ENCODE data around the gene MINDY4B.

MINDY4B gene

GRCh38 chr3:150913133-150913922, 8.1 kb upstream of the MINDY4B start:
- no peaks in the 10 kb centered on the region for H3K9me3 Mint-ChIP-seq
- peaks cover 10% of the 10 kb centered on the region for H3K27me3 Mint-ChIP-seq
- H3K4me1 Mint-ChIP-seq (ENCODE audit: low read depth) = no peaks in the 10 kb centered on the region
- H3K36me3 Mint-ChIP-seq (ENCODE audit: low read depth) = no peaks in the 10 kb centered on the region
- no peak overlapping the region for H3K4me3 Mint-ChIP-seq
- no peak overlapping the region for H3K27ac Mint-ChIP-seq

DNA sequence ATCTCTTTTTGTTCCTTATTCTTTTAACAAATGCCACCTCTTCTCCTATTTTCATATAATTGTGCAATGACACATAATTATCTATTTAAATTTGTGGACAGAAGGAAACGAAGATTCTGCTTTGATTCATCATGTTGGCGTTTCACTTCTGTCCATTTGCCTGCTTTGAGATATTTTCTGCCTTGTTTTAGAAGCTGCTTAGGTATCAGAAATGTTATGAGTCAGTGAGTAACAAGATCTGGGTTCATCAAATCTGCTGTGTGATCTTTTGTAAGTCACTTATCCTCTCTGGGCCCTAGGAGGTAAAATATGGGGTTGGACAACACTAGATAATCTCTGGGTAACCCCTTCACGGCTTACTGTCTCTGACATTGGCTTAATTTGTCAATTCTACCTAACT, 7.3 kb upstream of the MINDY4B start:
- Mint-ChIP-seq H3K27me3 (peaks cover 17% of the 10 kb centered on the region), H3K4me1 (ENCODE audit: low read depth) (no peaks in the 10 kb centered on the region), H3K27ac (no peak overlapping the region), H3K4me3 (no peak overlapping the region), H3K36me3 (ENCODE audit: low read depth) (no peaks in the 10 kb centered on the region), H3K9me3 (no peaks in the 10 kb centered on the region)

GRCh38 chr3:150911771-150912170, 6.5 kb upstream of the MINDY4B start:
- Mint-ChIP-seq H3K36me3 (ENCODE audit: low read depth) (no peaks in the 10 kb centered on the region), H3K27me3 (peaks cover 22% of the 10 kb centered on the region), H3K27ac (no peak overlapping the region), H3K4me3 (no peak overlapping the region), H3K9me3 (no peaks in the 10 kb centered on the region), H3K4me1 (ENCODE audit: low read depth) (no peaks in the 10 kb centered on the region)

DNA sequence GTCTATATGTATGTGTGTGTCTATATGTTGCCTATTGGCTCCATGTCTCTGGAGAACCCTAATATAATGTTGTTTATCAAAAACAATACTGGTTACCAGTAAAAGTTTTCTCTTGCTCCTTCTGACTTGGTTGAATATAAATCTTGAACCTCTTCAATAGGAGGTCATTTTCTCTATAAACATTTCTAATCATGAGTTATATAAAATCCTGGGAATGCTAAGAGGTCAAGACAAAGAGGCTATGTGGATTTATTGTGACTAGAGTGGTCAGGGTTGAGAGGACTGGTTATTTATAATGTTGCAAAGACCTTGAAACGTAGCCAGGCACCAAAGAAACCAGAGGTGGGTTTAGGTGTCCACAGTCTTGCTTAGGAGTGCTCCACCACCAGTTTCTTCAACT, 1.2 kb upstream of the MINDY4B start:
- H3K4me1 Mint-ChIP-seq (ENCODE audit: low read depth) = no peaks in the 10 kb centered on the region
- no peak overlapping the region for H3K27ac Mint-ChIP-seq
- no peaks in the 10 kb centered on the region for H3K9me3 Mint-ChIP-seq
- no peak overlapping the region for H3K4me3 Mint-ChIP-seq
- no peaks in the 10 kb centered on the region for H3K36me3 Mint-ChIP-seq (ENCODE audit: low read depth)
- peaks cover 34% of the 10 kb centered on the region for H3K27me3 Mint-ChIP-seq

DNA sequence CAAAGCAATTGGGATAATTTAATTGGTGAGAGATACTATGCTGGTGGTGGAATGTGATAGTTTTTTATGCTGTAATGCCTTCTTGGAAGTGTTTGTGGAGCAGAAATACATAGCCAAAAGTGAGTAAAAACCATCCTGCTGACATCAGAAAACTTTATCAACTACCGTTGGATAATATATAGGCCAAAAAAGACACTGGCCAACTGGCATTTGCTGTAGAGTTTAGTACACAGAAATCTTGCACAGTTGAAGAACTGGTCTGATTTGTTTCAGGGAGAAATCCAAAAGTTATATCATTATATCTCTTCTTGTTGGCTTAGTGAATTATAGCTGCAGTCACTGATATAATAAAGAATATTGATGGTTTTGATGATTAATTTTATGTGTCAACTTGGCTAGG, 507 bp upstream of the MINDY4B start:
- Mint-ChIP-seq H3K4me1 (ENCODE audit: low read depth) (no peaks in the 10 kb centered on the region), H3K27ac (no peak overlapping the region), H3K9me3 (no peaks in the 10 kb centered on the region), H3K36me3 (ENCODE audit: low read depth) (no peaks in the 10 kb centered on the region), H3K27me3 (peaks cover 34% of the 10 kb centered on the region), H3K4me3 (no peak overlapping the region)

DNA sequence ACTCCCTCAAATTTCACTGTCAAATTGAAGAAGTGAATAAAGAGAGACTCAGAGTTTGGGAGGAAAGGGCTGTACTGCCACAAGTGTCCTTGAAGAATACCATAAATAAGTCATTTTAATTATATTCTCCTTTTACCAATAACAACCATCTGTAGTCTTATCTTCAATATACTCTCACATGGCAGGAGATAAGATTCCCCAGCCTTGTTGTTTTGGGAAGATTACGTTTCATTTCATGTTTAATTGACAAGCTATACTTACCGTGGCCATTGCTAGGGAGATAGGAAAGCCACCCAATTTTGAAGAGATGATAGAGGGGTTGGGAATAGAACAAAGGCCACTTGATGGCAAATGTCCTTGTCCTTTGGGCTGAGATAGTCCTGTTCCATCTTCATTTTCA, 2.3 kb downstream of the MINDY4B start:
- H3K4me1 Mint-ChIP-seq (ENCODE audit: low read depth) = no peaks in the 10 kb centered on the region
- H3K36me3 Mint-ChIP-seq (ENCODE audit: low read depth) = no peaks in the 10 kb centered on the region
- H3K4me3 Mint-ChIP-seq = no peak overlapping the region
- H3K9me3 Mint-ChIP-seq = no peaks in the 10 kb centered on the region
- peaks cover 28% of the 10 kb centered on the region for H3K27me3 Mint-ChIP-seq
- no peak overlapping the region for H3K27ac Mint-ChIP-seq

DNA sequence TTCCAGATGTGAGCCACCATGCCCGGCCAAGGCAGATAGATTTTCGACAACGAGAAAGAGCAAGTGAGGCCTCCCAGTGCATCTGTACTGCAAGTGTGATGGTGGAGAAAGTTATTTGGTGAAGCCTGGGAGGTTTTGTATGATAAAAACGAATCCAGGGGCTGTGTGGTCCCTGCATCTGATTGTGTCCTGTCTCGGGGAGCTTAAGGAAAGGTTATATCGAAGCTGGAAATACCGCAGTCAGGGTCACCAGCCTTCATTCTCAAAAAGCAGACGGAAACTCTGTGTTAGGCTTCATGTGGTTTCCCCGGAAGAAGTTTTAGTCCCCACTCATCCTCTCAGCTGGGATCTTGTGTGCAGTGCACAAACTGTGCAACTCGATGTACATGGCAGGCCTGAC, 3.4 kb downstream of the MINDY4B start:
- Mint-ChIP-seq H3K4me3 (no peak overlapping the region), H3K36me3 (ENCODE audit: low read depth) (no peaks in the 10 kb centered on the region), H3K9me3 (no peaks in the 10 kb centered on the region), H3K27ac (no peak overlapping the region), H3K27me3 (peaks cover 19% of the 10 kb centered on the region), H3K4me1 (ENCODE audit: low read depth) (no peaks in the 10 kb centered on the region)

GRCh38 chr3:150899141-150899540, 6.1 kb downstream of the MINDY4B start:
- Mint-ChIP-seq H3K27ac (no peak overlapping the region), H3K4me3 (no peak overlapping the region), H3K27me3 (peaks cover 11% of the 10 kb centered on the region), H3K36me3 (ENCODE audit: low read depth) (no peaks in the 10 kb centered on the region), H3K9me3 (no peaks in the 10 kb centered on the region), H3K4me1 (ENCODE audit: low read depth) (no peaks in the 10 kb centered on the region)

DNA sequence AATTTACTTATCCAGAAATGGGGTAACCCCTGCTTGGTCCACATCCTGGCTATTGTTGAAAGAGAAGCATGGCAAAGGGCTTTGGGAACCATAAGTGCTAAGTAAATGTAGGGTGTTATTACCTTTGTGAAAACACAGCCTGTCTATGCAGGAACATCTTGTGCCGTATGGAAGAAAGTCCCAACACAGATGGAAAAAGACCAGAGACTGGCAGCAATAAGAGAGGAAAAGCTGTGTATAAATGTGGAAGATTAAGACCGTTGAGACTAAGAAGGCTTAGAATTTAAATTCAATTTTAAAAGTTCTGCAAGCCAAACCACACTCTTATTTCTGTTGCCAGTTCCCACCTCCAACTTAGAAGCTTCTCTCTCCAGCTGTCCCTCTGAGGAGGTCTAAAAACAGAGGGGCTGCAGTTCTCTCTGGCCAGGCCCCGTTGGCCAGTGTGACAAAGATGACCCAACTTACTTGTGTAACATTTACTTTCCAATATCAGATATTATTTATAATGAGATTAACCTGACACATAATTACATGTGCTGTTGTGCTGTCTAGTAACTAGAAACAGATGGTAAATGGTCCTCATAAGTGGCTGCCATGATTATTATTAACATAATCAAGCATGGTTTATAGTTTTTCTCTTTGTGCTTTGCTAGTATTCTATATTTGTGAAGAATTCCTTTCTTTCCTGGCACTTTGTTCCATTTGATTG, 7.0 kb downstream of the MINDY4B start:
- H3K27ac Mint-ChIP-seq = no peak overlapping the region
- H3K4me3 Mint-ChIP-seq = no peak overlapping the region
- no peaks in the 10 kb centered on the region for H3K36me3 Mint-ChIP-seq (ENCODE audit: low read depth)
- H3K9me3 Mint-ChIP-seq = no peaks in the 10 kb centered on the region
- H3K4me1 Mint-ChIP-seq (ENCODE audit: low read depth) = no peaks in the 10 kb centered on the region
- peaks cover 6% of the 10 kb centered on the region for H3K27me3 Mint-ChIP-seq

- H3K4me3 Mint-ChIP-seq = no peak overlapping the region
Measured at GRCh38 chr3:150897592-150897991, 7.6 kb downstream of the MINDY4B start.

GRCh38 chr3:150890831-150891230, 14.4 kb downstream of the MINDY4B start:
- H3K4me3 Mint-ChIP-seq = no peak overlapping the region
- H3K36me3 Mint-ChIP-seq (ENCODE audit: low read depth) = no peaks in the 10 kb centered on the region
- H3K27ac Mint-ChIP-seq = no peak overlapping the region
- no peaks in the 10 kb centered on the region for H3K9me3 Mint-ChIP-seq
- no peaks in the 10 kb centered on the region for H3K4me1 Mint-ChIP-seq (ENCODE audit: low read depth)
- peaks cover 3% of the 10 kb centered on the region for H3K27me3 Mint-ChIP-seq

More at GRCh38 chr3:150897592-150897991, 7.6 kb downstream of the MINDY4B start:
- H3K9me3 Mint-ChIP-seq = no peaks in the 10 kb centered on the region
- H3K27ac Mint-ChIP-seq = no peak overlapping the region
- H3K4me1 Mint-ChIP-seq (ENCODE audit: low read depth) = no peaks in the 10 kb centered on the region
- H3K27me3 Mint-ChIP-seq = no peaks in the 10 kb centered on the region
- H3K36me3 Mint-ChIP-seq (ENCODE audit: low read depth) = no peaks in the 10 kb centered on the region

DNA sequence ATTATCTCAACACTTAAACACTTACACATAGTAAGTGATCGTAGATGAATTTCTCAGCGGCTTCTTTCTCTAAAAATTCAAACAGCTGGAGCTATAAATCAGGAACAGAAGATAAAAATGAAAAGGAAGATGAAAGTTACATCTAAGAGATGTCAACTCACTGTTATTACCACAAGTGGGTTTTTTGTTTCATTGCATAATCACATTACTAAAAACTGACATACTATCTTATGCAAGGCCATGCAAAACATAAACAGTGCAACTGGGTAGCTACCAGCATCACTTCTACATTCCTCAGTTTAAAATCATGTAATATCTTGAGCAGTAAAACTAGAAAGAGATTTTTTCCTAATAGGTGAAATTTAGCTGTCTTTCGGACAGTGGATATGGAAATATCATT, 14.9 kb downstream of the MINDY4B start:
- H3K9me3 Mint-ChIP-seq = no peaks in the 10 kb centered on the region
- H3K27me3 Mint-ChIP-seq = peaks cover 8% of the 10 kb centered on the region
- H3K36me3 Mint-ChIP-seq (ENCODE audit: low read depth) = no peaks in the 10 kb centered on the region
- no peaks in the 10 kb centered on the region for H3K4me1 Mint-ChIP-seq (ENCODE audit: low read depth)
- no peak overlapping the region for H3K4me3 Mint-ChIP-seq
- no peak overlapping the region for H3K27ac Mint-ChIP-seq

GRCh38 chr3:150889106-150889505, 16.1 kb downstream of the MINDY4B start:
- H3K4me3 Mint-ChIP-seq = no peak overlapping the region
- no peaks in the 10 kb centered on the region for H3K4me1 Mint-ChIP-seq (ENCODE audit: low read depth)
- H3K9me3 Mint-ChIP-seq = no peaks in the 10 kb centered on the region
- no peak overlapping the region for H3K27ac Mint-ChIP-seq
- H3K27me3 Mint-ChIP-seq = peaks cover 12% of the 10 kb centered on the region
- no peaks in the 10 kb centered on the region for H3K36me3 Mint-ChIP-seq (ENCODE audit: low read depth)

DNA sequence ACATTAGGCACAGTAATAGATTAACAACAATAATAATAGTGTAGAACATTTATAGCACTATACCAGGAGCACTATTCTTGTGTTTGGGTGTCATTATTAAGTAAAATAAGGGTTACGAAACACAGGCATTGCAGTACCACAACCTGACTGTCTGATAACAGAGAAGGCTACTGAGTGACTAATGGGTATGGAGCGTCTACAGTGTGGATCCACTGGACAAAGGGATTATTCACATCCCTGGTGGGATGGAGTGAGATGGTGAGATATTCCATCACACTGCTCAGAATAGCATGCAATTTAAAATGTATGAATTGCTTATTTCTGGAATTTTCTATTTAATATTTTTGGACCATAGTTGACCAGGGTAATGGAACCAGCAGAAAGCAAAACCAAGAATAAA, 18.2 kb downstream of the MINDY4B start:
- Mint-ChIP-seq H3K36me3 (ENCODE audit: low read depth) (no peaks in the 10 kb centered on the region), H3K4me1 (ENCODE audit: low read depth) (no peaks in the 10 kb centered on the region), H3K9me3 (no peaks in the 10 kb centered on the region), H3K4me3 (no peak overlapping the region), H3K27me3 (peaks cover 14% of the 10 kb centered on the region), H3K27ac (no peak overlapping the region)

- H3K27me3 Mint-ChIP-seq = peaks cover 19% of the 10 kb centered on the region
- H3K36me3 Mint-ChIP-seq (ENCODE audit: low read depth) = no peaks in the 10 kb centered on the region
- no peaks in the 10 kb centered on the region for H3K4me1 Mint-ChIP-seq (ENCODE audit: low read depth)
- H3K27ac Mint-ChIP-seq = no peak overlapping the region
- H3K4me3 Mint-ChIP-seq = no peak overlapping the region
- H3K9me3 Mint-ChIP-seq = no peaks in the 10 kb centered on the region
Measured at GRCh38 chr3:150885535-150885934, 19.7 kb downstream of the MINDY4B start.

Data from stimulated activated naive CD8-positive, alpha-beta T cell treated with anti-CD3 and anti-CD28 coated beads, Interleukin-15, Interleukin-2, amounts not matched to agents 100 ng/mL and 50 ng/mL, for 24 hours (primary cell).